Prostate gland (tissue), 2 donors: ENCODE results near the gene ASPG.

ENCODE experiments used
- CTCF ChIP-seq, 4 experiments: fragments of 200-600 bp in 2 of 4; fragments of 450-650 bp in 2 of 4; sonication (generic) in 2 of 4; IDR thresholded peaks; 1 replicate in 3 of 4; 2 replicates in 1 of 4; pipeline ENCODE4 v1.5.1; 2016 to 2019; ENCODE audit warnings: antibody characterized with exemption in 4 of 4, mild to moderate bottlenecking in 2 of 4, moderate library complexity in 2 of 4
- POLR2AphosphoS5 ChIP-seq: sonication (generic); formaldehyde crosslinking; IDR thresholded peaks from one replicate; pipeline ENCODE4 v1.6.1; 2017; ENCODE audit warnings: antibody characterized with exemption

- TF ChIP-seq CTCF (IDR thresholded peaks at IDR 0.05) (no peak), POLR2AphosphoS5 (no peak)
These were observed 39.5 kb downstream of the ASPG start for GRCh38 chr14:104125011-104125410.
